ENCODE measurements around the gene SLC66A3.

The SLC66A3 gene

DNA sequence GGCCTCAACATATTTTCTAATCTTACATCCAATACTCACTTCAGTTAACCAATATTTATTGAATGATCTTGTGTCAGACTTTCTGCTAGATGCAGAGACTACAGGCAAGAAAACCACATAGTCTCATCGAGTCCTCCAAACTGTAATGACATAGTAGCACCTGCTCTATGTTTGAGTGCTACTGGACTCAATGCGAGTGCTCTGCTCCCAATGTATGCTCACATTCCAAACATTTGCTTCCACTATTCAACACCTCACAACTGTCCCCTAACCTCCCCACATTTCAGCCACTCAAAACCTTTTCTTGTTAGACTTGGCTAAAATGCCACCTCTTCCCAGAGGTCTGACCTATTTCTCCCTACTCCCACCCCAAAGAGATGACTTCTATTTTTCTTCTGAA, 65.2 kb downstream of the SLC66A3 start:
- TF ChIP-seq, protein P1, sequence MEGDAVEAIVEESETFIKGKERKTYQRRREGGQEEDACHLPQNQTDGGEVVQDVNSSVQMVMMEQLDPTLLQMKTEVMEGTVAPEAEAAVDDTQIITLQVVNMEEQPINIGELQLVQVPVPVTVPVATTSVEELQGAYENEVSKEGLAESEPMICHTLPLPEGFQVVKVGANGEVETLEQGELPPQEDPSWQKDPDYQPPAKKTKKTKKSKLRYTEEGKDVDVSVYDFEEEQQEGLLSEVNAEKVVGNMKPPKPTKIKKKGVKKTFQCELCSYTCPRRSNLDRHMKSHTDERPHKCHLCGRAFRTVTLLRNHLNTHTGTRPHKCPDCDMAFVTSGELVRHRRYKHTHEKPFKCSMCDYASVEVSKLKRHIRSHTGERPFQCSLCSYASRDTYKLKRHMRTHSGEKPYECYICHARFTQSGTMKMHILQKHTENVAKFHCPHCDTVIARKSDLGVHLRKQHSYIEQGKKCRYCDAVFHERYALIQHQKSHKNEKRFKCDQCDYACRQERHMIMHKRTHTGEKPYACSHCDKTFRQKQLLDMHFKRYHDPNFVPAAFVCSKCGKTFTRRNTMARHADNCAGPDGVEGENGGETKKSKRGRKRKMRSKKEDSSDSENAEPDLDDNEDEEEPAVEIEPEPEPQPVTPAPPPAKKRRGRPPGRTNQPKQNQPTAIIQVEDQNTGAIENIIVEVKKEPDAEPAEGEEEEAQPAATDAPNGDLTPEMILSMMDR (IDR thresholded peaks at IDR 0.05; ENCODE audit: control extremely low read depth, extremely low read depth, low read depth, missing control alignments), result no peak
- POLR2A ChIA-PET, result no interaction called here
- DNase-seq (ENCODE audit: extremely low spot score), result no peak
- CTCF ChIA-PET, result interaction anchor here (0.7 kb wide), 1 partner anchor 8 kb away, joined by 3 read pairs; no protein-coding TSS in a partner anchor

DNA sequence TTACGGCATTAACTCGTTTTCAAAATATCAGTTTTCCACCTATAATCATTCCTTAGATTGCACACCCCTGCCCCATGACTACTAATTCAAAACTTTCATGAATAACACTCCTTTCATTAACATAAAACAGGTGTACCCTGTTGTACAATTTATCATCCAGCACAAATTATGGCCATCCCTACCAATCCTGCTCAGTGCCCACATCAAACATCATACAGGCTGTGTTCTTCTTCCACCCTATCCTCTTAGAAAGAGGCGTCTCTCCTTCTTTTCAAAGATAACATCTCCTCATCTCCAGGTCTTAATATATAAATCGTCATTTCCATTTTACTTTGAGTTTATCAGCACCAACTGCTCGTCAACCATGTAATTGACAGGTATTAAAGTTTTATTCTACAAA, 67.6 kb downstream of the SLC66A3 start:
- ChIA-PET POLR2A (no interaction called here), CTCF (interaction anchor here (1.0 to 1.3 kb wide), 3 partner anchors 16 to 255 kb away, joined by 3 to 5 read pairs (median 3); no protein-coding TSS in a partner anchor)
- TF ChIP-seq, protein P1 (IDR thresholded peaks at IDR 0.05; ENCODE audit: control extremely low read depth, extremely low read depth, low read depth, missing control alignments), result no peak
- DNase-seq (ENCODE audit: extremely low spot score), result no peak

DNA sequence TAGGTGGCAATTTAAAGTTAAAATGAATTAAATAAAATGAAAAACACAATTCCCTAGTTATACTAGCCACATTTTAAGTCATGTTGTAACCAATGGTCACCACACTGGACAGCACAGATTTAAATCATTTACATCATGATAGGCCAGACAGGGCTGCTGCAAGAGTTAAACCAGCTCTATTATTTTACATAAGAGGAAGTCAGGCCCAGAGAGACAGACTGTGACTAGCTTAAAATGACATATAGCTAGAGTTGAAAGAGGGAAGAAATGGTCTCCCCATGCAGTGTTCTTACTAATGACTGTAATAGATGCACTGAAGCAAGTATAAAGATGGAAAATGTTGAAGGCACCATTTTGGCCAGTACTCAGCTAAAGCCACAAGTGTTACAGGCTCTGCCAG, 69.6 kb downstream of the SLC66A3 start:
- ChIA-PET CTCF (interaction anchor here (1.0 to 2.4 kb wide), 5 partner anchors 8 to 41 kb away, joined by 3 to 8 read pairs (median 4); no protein-coding TSS in a partner anchor), POLR2A (no interaction called here)
- no peak for DNase-seq (ENCODE audit: extremely low spot score)
- TF ChIP-seq, protein P1 (IDR thresholded peaks at IDR 0.05; ENCODE audit: control extremely low read depth, extremely low read depth, low read depth, missing control alignments), result no peak

DNA sequence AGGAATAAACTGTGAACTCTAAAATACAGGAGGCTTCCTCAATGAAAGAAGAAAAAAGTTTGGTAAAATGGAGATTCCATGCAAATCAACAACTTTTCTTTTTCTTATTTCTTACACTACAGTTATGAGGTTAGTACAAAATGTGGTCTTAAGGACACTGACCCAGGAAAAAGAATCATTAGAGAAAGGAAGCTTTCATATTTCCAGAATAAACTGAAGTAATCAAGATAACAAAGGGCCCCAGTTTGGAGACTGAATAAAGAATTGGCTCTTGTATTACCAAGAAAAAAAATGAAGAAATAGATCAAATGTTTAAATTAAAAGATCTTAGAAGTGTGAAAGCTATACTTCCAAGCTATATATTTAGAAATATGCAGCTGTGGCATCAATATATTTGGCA, 72.3 kb downstream of the SLC66A3 start:
- DNase-seq (ENCODE audit: extremely low spot score), result no peak
- TF ChIP-seq, protein P1 (IDR thresholded peaks at IDR 0.05; ENCODE audit: control extremely low read depth, extremely low read depth, low read depth, missing control alignments), result no peak
- ChIA-PET CTCF (interaction anchor here (0.8 to 2.0 kb wide), 5 partner anchors 8 to 355 kb away, joined by 4 to 7 read pairs (median 4); no protein-coding TSS in a partner anchor), POLR2A (no interaction called here)

Data from GM10248 (cell line).